GM12878 (cell line): Measurements from ENCODE around the gene FAM222B. TPM values are rescaled to one million over a fixed set of nuclear protein-coding genes. Genes with fewer than 3 reads are reported as not detected.
A peak's percentile ranks its signal among the peaks of the same experiment; 100 is the strongest.

Source experiments
- BCL11A ChIP-seq: IDR thresholded peaks from 2 replicates; pipeline ENCODE4 v1.6.1; 2011; ENCODE audit warnings: low read depth, low read length
- BCL3 ChIP-seq: IDR thresholded peaks from 2 replicates; pipeline ENCODE4 v1.6.1; 2011; ENCODE audit warnings: borderline replicate concordance, low read depth, mild to moderate bottlenecking, moderate library complexity, low read length; ENCODE audit not compliant: insufficient read depth, poor library complexity, severe bottlenecking
- CHD2 ChIP-seq: IDR thresholded peaks from 2 replicates; pipeline ENCODE4 v1.6.1; 2011; ENCODE audit warnings: low read depth, low read length, improper control_type of control experiment, borderline replicate concordance
- CHD4 ChIP-seq: fragments of 200-600 bp; sonication (generic); IDR thresholded peaks from 2 replicates; pipeline ENCODE4 v1.6.1; 2016; ENCODE audit warnings: mild to moderate bottlenecking
- EED ChIP-seq: sonication (generic); IDR thresholded peaks from 2 replicates; pipeline ENCODE4 v1.6.1; 2016; ENCODE audit warnings: antibody characterized with exemption, low read depth
- EP300 ChIP-seq, 2 experiments: fragments of 150-350 bp in 1 of 2; IDR thresholded peaks; 2 replicates each; pipeline ENCODE4 v1.6.1; 2011 to 2012; ENCODE audit warnings: low read depth in 2 of 2, low read length in 2 of 2, borderline replicate concordance in 1 of 2, improper control_type of control experiment in 1 of 2, inconsistent platforms in 1 of 2; ENCODE audit not compliant: control insufficient read depth in 1 of 2
- HDGF ChIP-seq: fragments of 450-650 bp; IDR thresholded peaks from 2 replicates; pipeline ENCODE4 v1.6.1; 2016; ENCODE audit warnings: antibody characterized with exemption
- IKZF1 ChIP-seq: fragments of 450-650 bp; conservative IDR thresholded peaks from 2 replicates; pipeline ENCODE4 v1.6.1; 2017; ENCODE audit warnings: antibody characterized with exemption, mild to moderate bottlenecking
- IRF4 ChIP-seq: IDR thresholded peaks from 2 replicates; pipeline ENCODE4 v1.6.1; 2011; ENCODE audit warnings: low read depth, low read length
- JUNB ChIP-seq: IDR thresholded peaks from 2 replicates; pipeline ENCODE4 v1.6.1; 2016; ENCODE audit warnings: antibody characterized with exemption, mild to moderate bottlenecking
- NFIC ChIP-seq: IDR thresholded peaks from 2 replicates; pipeline ENCODE4 v1.6.1; 2012; ENCODE audit warnings: low read depth, mild to moderate bottlenecking, inconsistent platforms, low read length, moderate library complexity
- NR2F1 ChIP-seq: fragments of 450-650 bp; conservative IDR thresholded peaks from 2 replicates; pipeline ENCODE4 v1.6.1; 2017; ENCODE audit warnings: mild to moderate bottlenecking
- PAX5 ChIP-seq: IDR thresholded peaks from 2 replicates; pipeline ENCODE4 v1.6.1; 2011; ENCODE audit warnings: low read depth, low read length, borderline replicate concordance
- POU2F2 ChIP-seq: IDR thresholded peaks from 3 replicates; pipeline ENCODE4 v1.6.1; 2011; ENCODE audit warnings: low read depth, mild to moderate bottlenecking, low read length, borderline replicate concordance
- RCOR1 ChIP-seq: conservative IDR thresholded peaks from 2 replicates; pipeline ENCODE4 v1.6.1; 2012; ENCODE audit warnings: low read depth, low read length, improper control_type of control experiment
- SIX5 ChIP-seq: IDR thresholded peaks from 2 replicates; pipeline ENCODE4 v1.6.1; 2011; ENCODE audit warnings: mild to moderate bottlenecking, low read depth, low read length, moderate library complexity; ENCODE audit not compliant: severe bottlenecking
- TCF12 ChIP-seq: IDR thresholded peaks from 2 replicates; pipeline ENCODE4 v1.6.1; 2011; ENCODE audit warnings: low read depth, mild to moderate bottlenecking, low read length
- YY1 ChIP-seq: IDR thresholded peaks from 2 replicates; pipeline ENCODE4 v1.6.1; 2011; ENCODE audit warnings: low read depth, mild to moderate bottlenecking, low read length
- ZNF217 ChIP-seq: fragments of 450-650 bp; IDR thresholded peaks from 2 replicates; pipeline ENCODE4 v1.6.1; 2017; ENCODE audit warnings: antibody characterized with exemption, mild to moderate bottlenecking
- ZNF384 ChIP-seq: IDR thresholded peaks from 2 replicates; pipeline ENCODE4 v1.6.1; 2012; ENCODE audit warnings: low read depth, mild to moderate bottlenecking, low read length, improper control_type of control experiment, borderline replicate concordance
- polyA plus RNA-seq, 11 experiments: library from polyadenylated mRNA; depleted of rRNA in 4 of 11; unstranded in 6 of 11; stranded (reverse) in 5 of 11; fragments of >200 nt; fragmentation: Nextera tagmentation in 4 of 11; fragmentation: Illumina TruSeq in 1 of 11; extraction: Ambion mirVana in 4 of 11; extraction: Trizol in 1 of 11; gene quantifications; 1 replicate in 1 of 11; 2 replicates in 10 of 11; pipeline versions ENCODE4 v1.2.1 to v1.2.3, GENCODE V29; 2011 to 2016; ENCODE audit warnings: inconsistent platforms in 2 of 11, missing spikeins in 2 of 11, low read depth in 1 of 11
- total RNA-seq, 4 experiments: library from RNA; depleted of rRNA in 3 of 4; stranded (reverse); fragments of >200 nt in 3 of 4; fragmentation: Illumina TruSeq in 1 of 4; extraction: Trizol in 1 of 4; gene quantifications; 2 replicates each; pipeline versions ENCODE4 v1.2.1 to v1.2.3, GENCODE V29; 2013 to 2021

Gene FAM222B
- total and polyA plus RNA-seq, 10 of the 15 experiments (the other 5 are each of a cell fraction or from before 2014, with no cell fraction given) = 2.8 to 18.3 (median 6.4) TPM

DNA sequence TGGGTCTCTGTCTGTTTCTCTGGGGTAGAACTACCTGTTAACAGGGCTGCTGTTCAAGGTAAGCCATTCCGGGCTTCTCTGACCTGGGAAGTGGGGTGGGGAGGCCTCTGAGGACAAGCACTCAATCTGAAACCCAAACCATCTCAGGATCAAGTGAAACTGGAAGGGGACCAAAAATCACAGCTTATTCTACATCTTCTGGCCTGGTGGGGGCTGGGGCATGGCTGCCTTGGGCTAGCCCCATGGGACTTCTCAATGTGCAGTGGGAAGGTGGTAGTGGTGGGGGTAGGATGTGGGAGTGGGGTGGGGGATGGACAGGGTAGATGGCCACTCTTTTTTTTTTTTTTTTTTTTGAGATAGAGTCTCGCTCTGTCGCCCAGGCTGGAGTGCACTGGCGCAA, 49.4 kb upstream of the FAM222B start (continued):
- TF ChIP-seq BCL3 = peak; percentile 79
- no peak for TF ChIP-seq POU2F2
- peak; percentile 54; the same call in 1 of the 2 replicates for TF ChIP-seq YY1
- no peak for TF ChIP-seq PAX5
- peak; percentile 58 for TF ChIP-seq CHD2
- TF ChIP-seq BCL11A = peak; percentile 40; the same call in 1 of the 2 replicates
- TF ChIP-seq NFIC = no peak; the same call in 1 of the 2 replicates
- TF ChIP-seq SIX5 = no peak
- TF ChIP-seq CHD4 = no peak
- 0 out of 4 replicates have a peak, but pooled peaks have one; percentile 9 to 32 for TF ChIP-seq EP300 (IDR thresholded peaks at IDR 0.05; ENCODE audit: borderline replicate concordance in 1 of 2, control insufficient read depth in 1 of 2, low read depth in 2 of 2, low read length in 2 of 2)
- TF ChIP-seq ZNF217 = no peak
- TF ChIP-seq HDGF = no peak
- TF ChIP-seq NR2F1 = no peak
- peak; percentile 27; the same call in 1 of the 2 replicates for TF ChIP-seq IKZF1
- peak; percentile 64 for TF ChIP-seq EED
- TF ChIP-seq RCOR1 = 0 out of 2 replicates have a peak, but pooled peaks have one; percentile 54
- TF ChIP-seq TCF12 = 0 out of 2 replicates have a peak, but pooled peaks have one; percentile 27
- TF ChIP-seq IRF4 = peak; percentile 18; the same call in 1 of the 2 replicates
- peak; percentile 36; the same call in 1 of the 2 replicates for TF ChIP-seq JUNB
- peak; percentile 54; the same call in 1 of the 2 replicates for TF ChIP-seq ZNF384
